HT1080 (cell line): ENCODE measurements around the gene CDK5R1. TPM values are rescaled to one million over a fixed set of nuclear protein-coding genes. Genes with fewer than 3 reads are reported as not detected.

Experiments
- small RNA-seq: library from RNA; depleted of rRNA; stranded (forward); fragments of <200 nt; gene quantifications from one replicate; pipeline ENCODE3, GENCODE V24; 2014
- total RNA-seq: library from RNA; depleted of rRNA; stranded (reverse); fragments of >200 nt; shearing (Covaris generic); gene quantifications from 2 replicates; pipeline ENCODE4 v1.2.3, GENCODE V29; 2014; rRNA removed

Gene CDK5R1
- total RNA-seq, 1 experiment from 2014 or later = 2.8 TPM

Small RNA genes within 50 kb of the gene (small RNA-seq; reads per million reads assigned to genes)
- not detected for gene RF00019

Other genes starting within 250 kb of the CDK5R1 start
- gene RHBDL3, start 221.2 kb upstream of the CDK5R1 start, total RNA-seq = 0.03 and 0.27 TPM in 2 replicates
- 24.3 and 26.2 TPM in 2 replicates for gene C17orf75, start 144.8 kb upstream of the CDK5R1 start, total RNA-seq
- 161 and 212 TPM in 2 replicates for gene ZNF207, start 136.8 kb upstream of the CDK5R1 start, total RNA-seq
- gene PSMD11, start 42.5 kb upstream of the CDK5R1 start, total RNA-seq = 117 and 157 TPM in 2 replicates